Esophagus muscularis mucosa (tissue), 2 donors: Measurements from ENCODE around the gene ICE2.

Experiments used
- EP300 ChIP-seq: sonication (generic); formaldehyde crosslinking; IDR thresholded peaks from one replicate; pipeline ENCODE4 v1.6.1; 2017; ENCODE audit warnings: antibody characterized with exemption
- POLR2A ChIP-seq: fragments of 450-650 bp; IDR thresholded peaks from one replicate; pipeline ENCODE4 v1.6.1; 2017; ENCODE audit warnings: antibody characterized with exemption, moderate library complexity, mild to moderate bottlenecking, low read depth

DNA sequence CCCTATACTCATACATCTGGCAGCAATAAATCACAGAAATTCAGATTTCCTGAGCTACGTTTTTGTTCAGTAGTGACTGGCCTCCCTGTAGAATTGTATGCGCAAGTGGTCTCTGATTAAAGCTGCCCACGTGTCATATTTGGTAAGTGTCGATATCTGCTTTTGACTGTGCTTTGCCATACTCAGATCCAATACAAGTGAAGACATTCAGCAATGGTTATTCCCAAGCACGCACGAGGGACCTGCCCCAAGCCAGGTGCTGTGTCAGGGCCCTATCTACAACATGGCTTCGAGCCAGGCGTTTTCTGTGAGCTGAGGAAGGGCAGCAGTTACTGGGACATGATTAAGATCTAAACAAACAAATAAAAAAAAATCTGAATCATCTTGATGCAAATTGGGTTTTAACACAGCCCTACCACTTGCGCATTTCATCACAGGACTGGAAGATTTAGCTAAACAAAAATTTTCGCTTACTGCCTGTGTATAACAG, 47.2 kb upstream of the ICE2 start:
- no peak for TF ChIP-seq EP300
- TF ChIP-seq POLR2A = no peak
